ENCODE results near the gene SDSL.

Gene SDSL

DNA sequence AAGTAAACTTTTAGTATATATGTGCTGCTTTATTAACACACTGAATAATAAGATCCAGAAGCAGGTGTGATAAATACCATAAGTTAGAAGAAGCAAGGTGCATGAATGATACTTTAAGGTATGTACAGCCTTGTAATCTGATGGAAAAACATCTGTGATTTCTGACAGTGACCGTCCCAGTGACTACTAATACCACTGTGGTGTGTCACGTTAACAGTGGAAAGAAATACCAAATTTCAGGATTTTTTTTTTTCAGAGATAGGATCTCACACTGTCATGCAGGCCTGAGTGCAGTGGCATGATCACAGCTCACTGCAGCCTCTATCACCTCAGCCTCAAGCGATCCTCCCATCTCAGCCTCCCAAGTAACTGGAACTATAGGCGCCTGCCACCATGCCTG, 40.0 kb upstream of the SDSL start:
- TF ChIP-seq, protein P1, sequence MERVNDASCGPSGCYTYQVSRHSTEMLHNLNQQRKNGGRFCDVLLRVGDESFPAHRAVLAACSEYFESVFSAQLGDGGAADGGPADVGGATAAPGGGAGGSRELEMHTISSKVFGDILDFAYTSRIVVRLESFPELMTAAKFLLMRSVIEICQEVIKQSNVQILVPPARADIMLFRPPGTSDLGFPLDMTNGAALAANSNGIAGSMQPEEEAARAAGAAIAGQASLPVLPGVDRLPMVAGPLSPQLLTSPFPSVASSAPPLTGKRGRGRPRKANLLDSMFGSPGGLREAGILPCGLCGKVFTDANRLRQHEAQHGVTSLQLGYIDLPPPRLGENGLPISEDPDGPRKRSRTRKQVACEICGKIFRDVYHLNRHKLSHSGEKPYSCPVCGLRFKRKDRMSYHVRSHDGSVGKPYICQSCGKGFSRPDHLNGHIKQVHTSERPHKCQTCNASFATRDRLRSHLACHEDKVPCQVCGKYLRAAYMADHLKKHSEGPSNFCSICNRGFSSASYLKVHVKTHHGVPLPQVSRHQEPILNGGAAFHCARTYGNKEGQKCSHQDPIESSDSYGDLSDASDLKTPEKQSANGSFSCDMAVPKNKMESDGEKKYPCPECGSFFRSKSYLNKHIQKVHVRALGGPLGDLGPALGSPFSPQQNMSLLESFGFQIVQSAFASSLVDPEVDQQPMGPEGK (CRISPR knock-in tag; IDR thresholded peaks at IDR 0.05; ENCODE audit: borderline replicate concordance) = no peak
- TF ChIP-seq ZNF70 (CRISPR knock-in tag; IDR thresholded peaks at IDR 0.05) = no peak
- no peak for TF ChIP-seq PPARA (CRISPR knock-in tag; IDR thresholded peaks at IDR 0.05; ENCODE audit: borderline replicate concordance)
- TF ChIP-seq BACH2 (CRISPR knock-in tag; IDR thresholded peaks at IDR 0.05; ENCODE audit: borderline replicate concordance) = no peak
- no peak for TF ChIP-seq ISL1 (CRISPR knock-in tag; IDR thresholded peaks at IDR 0.05)
- no peak for TF ChIP-seq ZNF565 (CRISPR knock-in tag; conservative IDR thresholded peaks at IDR 0.05; ENCODE audit: low read depth)
- no peak for TF ChIP-seq ZFP3 (CRISPR knock-in tag; IDR thresholded peaks at IDR 0.05)
- ATAC-seq = no peak

DNA sequence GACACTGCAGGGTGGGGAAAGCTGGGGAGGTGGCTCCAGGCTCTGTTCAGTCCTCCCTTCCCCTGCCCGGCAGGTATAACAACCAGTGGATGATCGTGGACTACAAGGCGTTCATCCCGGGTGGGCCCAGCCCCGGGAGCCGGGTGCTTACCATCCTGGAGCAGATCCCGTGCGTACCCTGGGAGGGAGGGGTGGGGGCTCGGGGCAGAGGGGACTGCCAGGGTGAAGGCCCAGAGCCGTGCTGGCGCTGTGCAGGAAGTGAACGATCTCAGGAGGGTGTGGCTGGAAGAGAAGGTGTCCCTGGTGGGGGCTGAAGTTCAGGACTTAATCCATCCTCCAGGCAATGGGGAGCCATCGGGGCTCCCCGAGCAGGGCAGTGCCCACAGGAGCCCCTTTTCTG, 37.4 kb upstream of the SDSL start:
- no peak for ATAC-seq
- TF ChIP-seq OSR1 (CRISPR knock-in tag; IDR thresholded peaks at IDR 0.05) (no peak), TOX (CRISPR knock-in tag; IDR thresholded peaks at IDR 0.05; ENCODE audit: borderline replicate concordance) (no peak)

DNA sequence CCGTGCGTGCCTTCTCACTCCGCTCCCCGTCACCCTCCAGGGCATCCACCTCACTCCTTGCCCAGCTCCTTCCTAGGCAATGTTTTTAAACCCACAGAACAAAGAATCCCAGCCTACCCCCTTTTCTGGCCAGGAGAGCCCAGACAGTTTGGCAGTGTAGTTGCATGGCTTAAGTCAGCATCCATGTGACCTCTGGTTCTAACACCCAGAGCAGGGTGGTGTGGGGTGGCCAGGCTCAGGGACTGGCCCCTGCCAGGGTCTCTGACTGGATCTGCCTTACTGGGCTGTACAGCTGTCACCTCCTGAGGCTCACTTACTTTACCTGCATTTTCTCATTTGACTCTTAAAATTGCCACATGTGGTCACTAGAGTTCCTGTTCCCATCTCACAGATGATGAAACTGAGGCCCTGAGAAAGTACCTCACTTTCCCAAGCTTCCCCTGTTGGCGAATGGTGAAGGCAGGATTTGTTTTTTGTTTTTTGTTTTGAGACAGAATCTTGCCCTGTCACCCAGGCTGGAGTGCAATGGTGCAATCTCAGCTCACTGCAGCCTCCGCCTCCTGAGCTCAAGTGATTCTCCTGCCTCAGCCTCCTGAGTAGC, 36.8 kb upstream of the SDSL start:
- ATAC-seq = no peak
- TF ChIP-seq PPARA (CRISPR knock-in tag; IDR thresholded peaks at IDR 0.05; ENCODE audit: borderline replicate concordance) = no peak
- no peak for TF ChIP-seq BACH2 (CRISPR knock-in tag; IDR thresholded peaks at IDR 0.05; ENCODE audit: borderline replicate concordance)
- TF ChIP-seq SNAI2 (CRISPR knock-in tag; IDR thresholded peaks at IDR 0.05) = no peak
- TF ChIP-seq, protein P1 (CRISPR knock-in tag; IDR thresholded peaks at IDR 0.05; ENCODE audit: borderline replicate concordance) = no peak
- TF ChIP-seq CREB5 (CRISPR knock-in tag; IDR thresholded peaks at IDR 0.05; ENCODE audit: low read depth) = no peak
- TF ChIP-seq ZNF70 (CRISPR knock-in tag; IDR thresholded peaks at IDR 0.05) = no peak
- no peak for TF ChIP-seq TCF4 (CRISPR knock-in tag; IDR thresholded peaks at IDR 0.05; ENCODE audit: borderline replicate concordance)
- no peak for TF ChIP-seq ZC3H10 (CRISPR knock-in tag; IDR thresholded peaks at IDR 0.05)
- TF ChIP-seq CSRNP3 (CRISPR knock-in tag; IDR thresholded peaks at IDR 0.05) = no peak
- no peak for TF ChIP-seq ZFP30 (CRISPR knock-in tag; IDR thresholded peaks at IDR 0.05)
- no peak for TF ChIP-seq CSDC2 (CRISPR knock-in tag; IDR thresholded peaks at IDR 0.05)
- TF ChIP-seq GLIS3 (CRISPR knock-in tag; IDR thresholded peaks at IDR 0.05) = no peak
- no peak for TF ChIP-seq TOX (CRISPR knock-in tag; IDR thresholded peaks at IDR 0.05; ENCODE audit: borderline replicate concordance)
- no peak for TF ChIP-seq ZNF8 (CRISPR knock-in tag; IDR thresholded peaks at IDR 0.05)
- TF ChIP-seq ESRRG (CRISPR knock-in tag; IDR thresholded peaks at IDR 0.05) = no peak
- no peak for TF ChIP-seq ARNTL (CRISPR knock-in tag; IDR thresholded peaks at IDR 0.05; ENCODE audit: borderline replicate concordance, low read depth)
- TF ChIP-seq ZFP3 (CRISPR knock-in tag; IDR thresholded peaks at IDR 0.05) = no peak

DNA sequence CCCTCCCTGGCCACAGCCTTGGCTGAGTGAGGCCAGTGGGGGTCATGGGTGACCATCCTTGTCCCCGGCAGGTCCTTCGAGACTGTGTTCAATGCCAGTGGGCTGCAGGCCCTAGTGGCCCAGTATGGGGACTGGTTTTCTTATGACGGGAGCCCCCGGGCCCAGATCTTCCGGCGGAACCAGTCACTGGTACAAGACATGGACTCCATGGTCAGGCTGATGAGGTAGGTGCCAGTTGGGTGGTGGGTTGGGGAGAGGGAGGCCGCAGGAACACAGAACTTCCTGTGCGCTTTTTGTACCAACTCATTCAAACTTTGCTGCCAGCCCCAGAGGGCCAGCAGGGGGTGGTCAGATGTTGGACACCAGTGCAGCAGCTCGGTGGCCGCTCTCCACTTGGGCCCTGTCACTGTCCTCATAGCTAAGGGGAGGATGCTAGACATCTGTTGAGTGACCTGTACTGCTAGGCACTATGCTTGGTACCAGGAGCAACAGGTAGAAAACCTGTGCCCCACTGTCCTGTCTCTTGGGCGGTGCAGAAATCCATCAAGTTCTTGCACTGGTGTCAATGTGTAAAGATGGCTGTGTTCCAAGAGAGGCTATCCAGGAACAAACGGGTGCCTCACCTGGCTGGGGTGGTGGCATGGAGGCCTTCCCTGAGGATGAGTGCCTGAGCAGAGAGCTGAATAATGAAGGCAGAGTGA, 35.2 kb upstream of the SDSL start:
- ATAC-seq = no peak
- TF ChIP-seq RARB (CRISPR knock-in tag; IDR thresholded peaks at IDR 0.05) (no peak), ZFP3 (CRISPR knock-in tag; IDR thresholded peaks at IDR 0.05) (no peak), ZC3H10 (CRISPR knock-in tag; IDR thresholded peaks at IDR 0.05) (no peak), ZNF70 (CRISPR knock-in tag; IDR thresholded peaks at IDR 0.05) (no peak), ARNTL (CRISPR knock-in tag; IDR thresholded peaks at IDR 0.05; ENCODE audit: borderline replicate concordance, low read depth) (no peak), GLIS3 (CRISPR knock-in tag; IDR thresholded peaks at IDR 0.05) (no peak), POU6F1 (CRISPR knock-in tag; IDR thresholded peaks at IDR 0.05; ENCODE audit: borderline replicate concordance, low read depth) (no peak), ZNF565 (CRISPR knock-in tag; conservative IDR thresholded peaks at IDR 0.05; ENCODE audit: low read depth) (no peak), TCF4 (CRISPR knock-in tag; IDR thresholded peaks at IDR 0.05; ENCODE audit: borderline replicate concordance) (no peak), CSDC2 (CRISPR knock-in tag; IDR thresholded peaks at IDR 0.05) (no peak), ESRRG (CRISPR knock-in tag; IDR thresholded peaks at IDR 0.05) (no peak)
